HG02759 (cell line): ENCODE results near the gene CAB39L.

Source experiments
- ATAC-seq: cut with Tn5 transposase; IDR thresholded peaks from one replicate; pipeline ENCODE4 v1.9.1; 2021; ENCODE audit warnings: mild to moderate bottlenecking, moderate library complexity; ENCODE audit not compliant: unreplicated experiment

CAB39L gene

GRCh38 chr13:49443357-49443703 is 534 bp downstream of the CAB39L start:
- no peak for ATAC-seq

DNA sequence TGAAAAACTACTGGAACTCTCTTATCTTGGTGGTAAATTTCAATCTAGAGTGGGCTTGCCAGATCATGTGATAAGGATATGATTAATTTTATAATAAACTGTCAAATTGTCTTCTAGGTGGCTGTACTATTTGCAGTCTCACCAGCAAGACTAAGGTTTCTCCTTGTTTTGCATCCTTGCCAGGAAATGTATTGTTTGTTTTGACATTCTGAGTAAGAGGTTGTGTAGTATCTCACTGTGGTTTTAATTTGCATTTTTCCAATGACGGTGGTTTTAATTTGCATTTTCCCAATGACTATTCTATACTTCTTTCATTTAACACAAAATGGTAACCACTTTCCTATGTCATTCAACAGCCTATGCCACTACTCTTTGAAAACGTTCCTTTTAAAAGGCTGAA is 2.0 kb downstream of the CAB39L start:
- ATAC-seq: no peak

DNA sequence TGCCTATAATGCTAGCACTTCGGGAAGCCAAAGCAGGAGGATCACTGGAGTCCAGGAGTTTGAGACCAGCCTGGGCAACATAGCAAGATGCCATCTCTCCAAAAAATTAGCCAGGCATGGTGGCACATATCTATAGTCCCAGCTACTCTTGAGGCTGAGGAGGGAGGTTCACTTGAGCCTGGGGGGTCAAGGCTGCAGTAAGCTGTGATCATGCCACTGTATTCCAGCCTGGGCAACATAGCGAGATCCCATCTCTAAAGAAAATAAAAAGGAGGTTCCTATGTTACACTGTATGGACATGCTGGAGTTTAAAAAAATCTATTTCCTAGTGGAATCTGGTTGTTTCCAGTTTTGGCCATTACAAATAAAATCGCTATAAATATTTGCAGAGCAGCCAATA is 2.6 kb downstream of the CAB39L start:
- ATAC-seq: no peak

GRCh38 chr13:49439609-49440008 is 4.3 kb downstream of the CAB39L start:
- no peak for ATAC-seq

GRCh38 chr13:49437705-49438104 is 6.2 kb downstream of the CAB39L start:
- ATAC-seq: no peak

- no peak for ATAC-seq
Measured at GRCh38 chr13:49436890-49437289, 7.0 kb downstream of the CAB39L start.

DNA sequence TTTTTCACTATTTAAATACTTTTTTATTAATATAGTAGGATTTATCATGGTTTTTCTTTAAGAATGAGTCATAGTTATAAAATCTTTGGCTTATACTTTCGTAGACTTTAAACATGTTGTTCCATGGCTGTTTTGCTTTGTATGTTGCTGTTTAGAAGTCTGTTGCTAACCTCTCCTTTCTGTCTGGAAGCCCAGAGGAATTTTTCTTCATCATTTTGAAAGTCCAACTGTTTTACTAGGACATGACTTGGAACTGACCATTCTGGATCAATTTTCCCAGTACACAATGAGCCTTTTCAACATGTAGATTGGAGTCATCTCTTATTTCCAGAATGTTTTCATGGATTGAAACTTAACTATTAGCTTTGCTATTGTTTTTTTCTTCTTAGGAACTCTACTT is 7.9 kb downstream of the CAB39L start:
- ATAC-seq: no peak

DNA sequence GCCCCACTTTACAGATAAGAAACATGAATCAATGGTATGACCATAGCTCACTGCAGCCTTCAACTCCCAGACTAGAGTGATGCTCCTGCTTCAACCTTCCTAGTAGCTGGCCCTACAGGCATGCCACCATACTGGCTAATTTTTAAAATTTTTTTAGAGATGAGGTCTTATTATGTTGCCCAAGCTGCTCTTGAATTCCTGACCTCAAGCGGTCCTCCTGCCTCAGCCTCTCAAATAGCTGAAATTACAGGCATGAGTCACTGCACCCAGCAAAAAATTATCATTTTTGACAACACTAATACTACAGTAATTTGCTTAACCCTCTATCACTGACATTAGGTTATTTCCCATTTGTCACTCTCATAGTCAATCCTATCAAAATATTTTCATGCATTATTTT is 14.7 kb downstream of the CAB39L start:
- no peak for ATAC-seq

DNA sequence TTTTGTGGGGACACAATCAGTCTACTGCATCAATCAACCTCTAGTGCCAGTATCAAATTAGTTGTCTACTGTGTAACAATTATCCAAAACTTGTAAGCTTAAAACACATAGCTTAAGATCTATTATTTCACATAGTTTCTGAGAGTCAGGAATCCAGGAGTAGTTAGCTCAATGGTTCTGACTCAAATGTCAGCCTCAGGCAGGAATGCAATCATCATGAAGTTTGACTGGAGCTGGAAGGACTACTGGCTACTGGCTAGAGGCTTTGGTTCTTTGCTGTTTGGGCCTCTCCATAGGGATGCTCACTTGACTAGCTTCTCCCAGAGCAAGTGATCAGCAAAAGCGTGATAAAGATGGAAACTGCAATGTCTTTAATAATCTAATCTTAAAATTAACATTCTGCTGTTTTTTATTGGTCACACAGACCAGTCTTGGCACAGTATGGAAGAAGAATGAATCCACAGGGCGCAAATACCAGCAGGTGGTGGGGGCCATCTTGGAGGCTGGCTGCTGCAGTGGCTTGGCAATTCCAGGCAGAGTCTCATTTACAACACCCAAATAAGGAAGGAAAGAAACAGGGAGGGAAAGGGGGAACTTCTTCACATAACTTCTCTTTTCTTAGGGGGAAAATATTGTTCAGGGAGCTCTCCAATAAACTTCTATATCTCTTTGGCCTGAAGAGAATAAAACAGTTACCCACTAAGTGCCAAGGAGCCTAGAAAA is 15.7 kb downstream of the CAB39L start:
- ATAC-seq: no peak

GRCh38 chr13:49424011-49424560 is 19.8 kb downstream of the CAB39L start:
- no peak for ATAC-seq

DNA sequence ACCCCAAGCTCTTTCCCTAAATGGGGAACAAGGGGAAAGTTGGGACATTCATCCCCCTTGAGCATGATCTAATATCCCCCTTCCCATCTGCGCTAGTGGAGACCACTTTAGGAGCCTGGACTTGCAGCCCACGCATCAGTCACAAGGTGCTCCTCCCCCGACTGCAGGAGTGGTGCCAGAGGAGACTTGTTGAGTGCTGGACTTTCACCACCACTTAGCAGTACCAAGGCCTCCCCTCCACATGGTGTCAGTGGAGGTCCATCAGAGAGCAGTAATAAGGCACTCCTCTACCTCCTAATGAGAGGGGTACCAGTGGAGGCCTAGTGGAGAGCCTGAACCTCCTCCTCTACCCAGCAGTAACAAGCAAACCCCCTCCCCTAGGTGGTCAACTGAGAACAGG is 22.5 kb downstream of the CAB39L start:
- ATAC-seq: peak; percentile 88

DNA sequence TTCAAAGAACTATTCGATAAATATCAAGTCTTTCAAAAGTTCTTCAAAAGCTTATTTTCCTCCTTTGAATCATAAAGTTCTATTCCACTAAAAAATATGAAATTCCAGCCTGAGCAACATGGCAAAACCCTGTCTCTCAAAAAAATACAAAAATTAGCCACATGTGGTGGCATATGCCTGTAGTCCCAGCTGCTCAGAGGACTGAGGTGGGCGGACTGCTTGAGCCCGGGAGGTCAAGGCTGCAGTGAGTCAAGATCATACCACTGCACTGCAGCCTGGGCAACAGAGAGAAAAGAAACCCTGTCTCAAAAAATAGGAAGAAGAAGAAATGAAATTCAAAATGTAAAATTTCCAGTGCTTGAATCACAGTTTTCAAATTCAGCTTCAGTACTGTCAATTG is 24.6 kb downstream of the CAB39L start:
- ATAC-seq: no peak

GRCh38 chr13:49418206-49418605 is 25.7 kb downstream of the CAB39L start:
- no peak for ATAC-seq

GRCh38 chr13:49417161-49417560 is 26.7 kb downstream of the CAB39L start:
- ATAC-seq: no peak

DNA sequence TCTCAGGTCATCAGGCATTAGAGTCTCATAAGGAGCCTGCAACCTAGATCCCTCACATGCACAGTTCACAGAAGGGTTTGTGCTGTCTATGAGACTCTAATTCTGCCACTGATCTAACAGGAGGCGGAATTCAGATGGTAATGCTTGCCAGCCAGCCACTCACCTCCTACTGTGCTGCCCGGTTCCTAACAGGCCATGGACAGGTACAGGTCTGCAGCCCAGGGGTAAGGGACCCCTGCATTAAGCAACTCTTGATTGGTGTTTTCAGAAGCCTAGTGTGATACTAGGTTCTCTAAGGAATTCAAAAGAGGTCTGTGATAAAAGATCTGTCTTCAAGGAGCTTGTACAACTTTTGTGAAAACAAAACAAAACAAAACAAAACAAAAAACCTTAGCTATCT is 31.1 kb downstream of the CAB39L start:
- ATAC-seq: no peak

DNA sequence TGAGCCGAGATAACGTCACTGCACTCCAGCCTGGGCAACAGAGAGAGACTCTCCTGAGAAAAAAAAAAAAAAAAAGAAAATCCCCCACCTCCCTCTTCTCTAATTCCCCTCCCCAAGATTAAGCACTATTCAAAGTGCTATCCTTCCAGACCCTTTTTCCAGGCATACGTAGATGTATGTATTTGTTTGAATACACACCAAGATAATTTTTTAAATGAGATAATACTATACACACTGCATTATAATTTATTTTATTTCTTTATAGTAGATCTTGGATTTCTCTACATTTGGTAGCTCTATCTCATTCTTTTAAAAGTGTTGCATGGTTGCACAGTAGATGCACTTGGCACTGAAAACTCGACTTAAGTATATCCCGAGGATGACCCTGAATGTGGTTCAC is 32.5 kb downstream of the CAB39L start:
- ATAC-seq: no peak

- no peak for ATAC-seq
Measured at GRCh38 chr13:49410477-49410876, 33.4 kb downstream of the CAB39L start.

DNA sequence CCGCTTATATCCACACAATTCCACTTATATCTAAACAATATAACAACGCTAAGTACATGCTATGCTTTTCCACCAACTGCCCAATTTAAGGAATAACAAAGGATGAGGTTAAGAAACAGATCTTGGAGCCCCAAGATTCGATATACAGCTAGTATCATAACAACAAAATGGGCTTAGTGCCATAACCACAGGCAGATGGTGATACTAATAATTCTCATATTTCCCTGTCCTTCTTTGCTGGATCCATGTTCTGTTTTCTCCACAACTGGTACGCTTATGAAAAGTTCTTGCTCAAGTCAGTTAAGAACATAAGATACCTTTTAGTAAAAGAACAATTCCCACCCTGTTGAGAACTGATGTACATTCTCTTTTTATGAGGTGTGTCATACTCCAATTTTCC is 33.9 kb downstream of the CAB39L start:
- no peak for ATAC-seq

- no peak for ATAC-seq
Measured at GRCh38 chr13:49409008-49409407, 34.9 kb downstream of the CAB39L start.

DNA sequence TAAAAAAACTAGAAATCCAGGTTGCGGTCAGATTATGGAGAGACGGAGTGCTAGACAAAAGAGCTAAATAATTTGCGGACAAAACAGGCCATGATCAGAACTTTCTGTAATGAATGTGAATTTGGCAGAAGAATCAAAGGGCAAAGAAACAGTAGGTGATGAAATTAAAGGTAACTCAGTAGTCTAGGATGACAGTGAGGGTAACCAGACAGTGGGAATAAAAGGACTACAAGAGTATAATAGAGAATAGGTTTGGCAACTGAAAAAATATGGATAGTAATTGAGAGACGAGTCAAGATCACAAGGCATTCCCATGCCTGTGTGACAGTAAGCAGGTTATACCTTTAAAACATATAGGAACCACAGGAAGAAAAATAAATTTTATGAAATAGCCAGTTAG is 35.9 kb downstream of the CAB39L start:
- no peak for ATAC-seq

GRCh38 chr13:49407068-49407467 is 36.8 kb downstream of the CAB39L start:
- ATAC-seq: no peak

DNA sequence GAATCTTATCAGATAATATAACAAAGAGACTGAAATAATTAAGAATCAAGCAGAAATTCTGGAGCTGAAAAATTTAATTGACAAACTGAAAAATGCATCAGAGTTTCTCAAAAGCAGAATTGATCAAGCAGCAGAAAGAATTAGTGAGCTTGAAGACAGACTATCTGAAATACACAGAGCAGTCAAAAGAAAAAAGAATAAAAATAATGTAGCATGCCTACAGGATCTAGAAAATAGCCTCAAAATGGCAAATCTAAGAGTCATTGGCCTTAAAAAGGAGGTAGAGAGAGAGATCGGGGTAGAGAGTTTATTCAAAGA is 39.2 kb downstream of the CAB39L start:
- ATAC-seq: no peak

DNA sequence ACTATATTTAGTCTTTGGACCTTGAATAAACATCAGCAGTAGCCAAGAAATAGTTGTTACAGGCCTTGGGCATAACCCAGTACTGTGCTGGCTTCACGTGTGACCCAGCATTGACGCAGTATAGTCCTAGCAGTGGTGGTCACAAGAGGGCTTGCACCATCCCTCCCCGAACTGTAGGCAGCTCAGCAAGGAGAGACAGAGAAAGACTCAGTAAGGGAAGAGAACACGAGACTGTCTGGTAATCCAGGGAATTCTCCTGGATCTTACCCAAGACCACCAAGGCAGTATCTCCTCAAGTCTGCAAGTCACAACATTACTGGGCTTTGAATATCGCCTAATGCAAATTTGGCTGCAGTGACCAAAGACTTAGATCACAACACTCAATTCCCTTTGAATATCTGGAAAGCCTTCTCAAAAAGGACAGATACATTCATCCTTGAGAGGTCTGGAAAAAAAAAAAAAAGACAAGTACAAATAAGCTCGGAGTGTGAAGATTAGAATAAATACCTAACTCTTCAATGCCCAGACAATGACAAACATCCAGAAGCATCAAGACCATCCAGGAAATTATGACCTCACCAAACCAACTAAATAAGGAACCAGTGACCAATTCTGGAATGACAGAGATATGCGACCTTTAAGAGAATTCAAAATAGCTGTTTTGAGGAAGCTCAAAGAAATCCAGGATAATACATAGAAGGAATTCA is 39.7 kb downstream of the CAB39L start:
- no peak for ATAC-seq
